T follicular helper cell (primary cell): ENCODE results near the gene CFAP57.

Experiments used
- DNase-seq: peaks from one replicate; pipeline ENCODE4 v3.0.0-alpha.2; 2020; ENCODE audit warnings: low read depth

CFAP57 gene

DNA sequence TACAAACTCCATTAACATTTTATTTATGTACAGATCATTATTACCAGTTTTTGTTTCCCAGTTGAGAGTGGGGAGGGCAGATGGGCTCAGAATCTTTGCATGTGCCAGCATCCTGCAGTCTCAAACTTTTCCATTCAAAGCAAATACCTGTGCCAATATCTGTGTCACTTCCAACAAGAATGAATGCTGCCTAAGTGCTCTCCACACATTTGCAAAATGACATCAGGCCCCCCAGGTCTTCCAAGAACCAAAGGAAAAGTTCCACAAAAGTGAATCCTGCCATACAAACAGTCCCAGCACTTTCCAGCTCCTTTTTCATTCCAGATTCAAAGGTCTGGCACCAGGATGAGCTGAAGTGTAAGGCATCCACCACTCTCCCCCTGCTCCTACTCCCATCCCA is 127.0 kb downstream of the CFAP57 start:
- DNase-seq = no peak

DNA sequence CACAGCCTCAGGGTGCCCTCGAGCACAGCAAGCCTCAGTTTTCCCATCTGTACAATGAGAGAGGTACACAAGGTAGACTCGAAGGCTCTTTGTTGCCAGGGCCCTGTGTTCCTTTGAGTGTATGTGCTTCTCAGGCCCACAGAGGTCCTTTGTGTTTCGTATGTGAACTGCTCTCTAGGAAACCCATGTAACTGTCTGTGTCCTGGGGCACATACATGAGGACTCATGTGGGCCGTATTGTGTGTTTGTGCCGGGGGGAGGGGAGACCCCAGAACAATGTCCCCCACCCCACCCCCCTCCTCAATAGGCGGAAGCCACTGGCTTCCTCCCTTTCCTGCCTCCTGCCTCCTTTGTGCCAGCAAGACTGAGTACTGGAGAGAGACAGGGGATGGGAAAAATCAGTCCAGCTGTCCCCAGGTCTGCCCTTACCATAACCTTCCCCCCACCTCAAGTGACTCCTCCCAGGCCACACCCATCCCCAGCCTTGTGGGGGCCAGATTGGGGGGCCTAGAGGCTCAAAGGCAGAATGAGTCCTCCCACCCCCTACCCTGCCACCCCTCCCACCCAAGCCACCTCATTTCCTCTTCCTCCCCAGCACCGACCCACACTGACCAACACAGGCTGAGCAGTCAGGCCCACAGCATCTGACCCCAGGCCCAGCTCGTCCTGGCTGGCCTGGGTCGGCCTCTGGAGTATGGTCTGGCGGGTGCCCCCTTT is 128.4 kb downstream of the CFAP57 start, which contains the start of gene TIE1:
TIE1 (plus strand) TSS at position 605 of the 717 bp plus-strand sequence; CDS start at position 695, 90 bp downstream.
- no peak for DNase-seq

DNA sequence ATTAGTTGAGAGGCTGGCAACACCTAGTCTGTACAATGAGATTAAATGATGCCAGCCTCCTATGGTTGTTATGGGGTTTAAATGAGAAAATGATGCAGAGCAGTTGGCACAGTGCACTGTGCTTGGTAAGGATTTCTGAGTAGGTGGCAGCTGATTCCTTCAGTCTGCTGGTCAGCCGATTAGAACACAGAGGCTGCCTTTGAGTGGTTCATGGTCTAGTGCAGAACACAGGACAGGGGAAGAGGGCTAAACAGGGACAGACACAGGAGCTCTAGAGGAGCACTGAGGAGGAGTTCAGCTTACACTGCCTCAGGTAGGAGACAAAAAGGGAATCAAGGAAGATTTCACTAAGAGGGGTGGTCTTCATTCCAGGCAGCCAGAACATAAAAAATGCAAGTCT is 130.1 kb downstream of the CFAP57 start:
- DNase-seq = no peak

DNA sequence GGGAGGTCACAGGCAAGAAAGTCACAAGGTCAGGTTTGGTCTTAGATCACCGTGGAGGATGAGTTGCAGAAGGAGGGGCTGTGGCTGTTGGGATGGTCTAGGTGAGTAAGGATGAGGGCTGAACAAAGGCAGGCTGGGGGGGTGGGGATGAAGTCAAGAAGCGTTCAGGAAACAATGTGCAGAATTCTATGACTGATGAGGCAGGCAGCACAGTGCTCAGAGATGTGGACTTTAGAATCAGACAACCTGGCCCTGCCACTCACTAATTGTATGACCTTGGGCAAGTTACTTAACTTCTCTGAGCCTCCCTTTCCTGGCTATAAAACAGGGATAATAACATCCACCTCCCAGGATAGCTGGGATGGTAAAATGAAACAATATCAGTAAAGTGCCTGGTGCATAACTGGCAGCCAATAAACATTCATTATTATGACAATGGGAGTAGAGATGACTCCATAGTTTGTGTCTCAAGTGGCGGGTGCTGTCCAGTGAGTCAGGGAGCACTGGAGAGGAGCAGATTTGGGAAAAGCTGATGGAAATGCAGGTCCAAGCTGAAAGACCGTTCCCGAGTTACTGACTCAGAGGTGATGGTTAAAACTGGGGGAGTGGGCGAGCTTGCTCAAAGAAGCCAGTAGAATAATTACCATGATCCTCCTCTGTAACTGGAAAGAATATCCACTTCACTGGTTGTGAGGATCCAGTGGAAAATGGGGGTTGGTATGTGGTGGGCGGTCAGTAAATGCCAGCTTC is 130.8 kb downstream of the CFAP57 start:
- DNase-seq = no peak

DNA sequence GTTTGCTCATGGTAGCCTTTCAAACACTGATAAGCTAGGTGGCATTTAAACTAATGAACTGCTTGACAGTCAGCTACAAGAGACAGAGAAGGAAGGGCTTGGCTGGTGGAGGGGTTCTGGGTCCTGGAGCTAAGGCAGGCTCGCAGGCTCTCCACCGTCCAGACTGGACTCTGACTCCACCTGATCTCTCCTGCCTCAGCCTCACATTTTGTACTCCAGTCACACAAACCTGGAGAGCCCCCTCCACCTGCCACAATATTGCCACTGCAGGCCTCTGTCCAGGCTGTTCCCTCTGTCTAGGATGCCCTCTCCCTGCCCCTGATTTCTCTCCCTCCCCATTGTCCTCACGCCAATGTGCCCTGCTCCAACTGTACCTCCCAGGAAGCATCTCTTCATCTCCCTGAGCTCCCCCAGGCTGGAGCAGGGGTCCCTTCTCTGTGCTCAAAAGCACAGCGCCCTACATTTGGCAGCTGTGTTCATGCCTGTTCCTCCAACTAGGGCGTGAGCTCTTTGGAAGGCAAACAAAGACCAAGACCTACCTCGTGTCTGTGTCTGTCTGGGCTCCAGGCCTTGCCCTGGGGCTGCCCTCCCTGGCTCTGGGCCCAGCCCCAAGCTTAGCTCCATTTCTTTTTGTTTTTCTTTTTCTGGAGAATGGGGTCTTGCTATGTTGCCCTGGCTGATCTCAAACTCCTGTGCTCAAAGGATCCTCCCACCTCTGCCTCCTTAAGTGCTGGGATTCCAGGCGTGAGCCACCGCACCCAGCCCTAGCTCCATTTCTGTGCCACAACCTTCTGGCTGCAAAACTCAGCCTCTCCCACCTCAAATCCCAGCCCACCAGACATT is 131.6 kb downstream of the CFAP57 start:
- no peak for DNase-seq
